Erythroblast (primary cell): ENCODE data around the gene SLC22A23.

Experiments
- GATA1 ChIP-seq: IDR thresholded peaks from 2 replicates; pipeline ENCODE4 v1.6.1; 2011; ENCODE audit warnings: low read depth, mild to moderate bottlenecking, control low read depth, low read length, moderate library complexity
- POLR2A ChIP-seq: IDR thresholded peaks from 2 replicates; pipeline ENCODE4 v1.6.1; 2011; ENCODE audit warnings: mild to moderate bottlenecking, low read length

DNA sequence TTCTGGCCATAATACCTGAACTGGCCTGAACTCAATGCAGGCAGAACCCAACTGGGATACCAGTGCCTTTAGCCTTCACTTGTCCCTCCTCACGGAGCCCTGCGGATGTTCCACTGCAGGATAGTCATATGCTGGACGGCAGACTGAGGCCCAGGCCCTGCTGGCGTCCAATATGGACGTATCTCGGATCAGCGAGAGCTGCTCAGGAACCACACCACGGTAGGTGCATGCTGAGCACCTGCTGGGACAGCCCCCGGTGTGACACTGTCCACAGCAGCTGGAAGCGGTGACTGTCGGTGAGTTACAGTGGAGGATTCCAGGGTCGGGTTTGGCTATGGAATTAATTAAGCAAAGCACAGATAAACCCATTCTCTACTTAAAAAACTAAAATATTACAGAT is 149.4 kb downstream of the SLC22A23 start:
- TF ChIP-seq POLR2A (no peak), GATA1 (no peak)
